PC-3 (cell line): Measurements from ENCODE around the gene UCHL5. TPM values are rescaled to one million over a fixed set of nuclear protein-coding genes. Genes with fewer than 3 reads are reported as not detected.

Source experiments
- ATAC-seq: fragments of 200-7000 bp; cut with Tn5 transposase; 2 replicates; pipeline ENCODE4 v1.9.1; 2020; ENCODE audit warnings: mild to moderate bottlenecking, moderate library complexity
- BruUV-seq: library from RNA; stranded (reverse); fragments of 400-500 nt; replicated peaks from 2 replicates; lab custom pipeline; 2021; lab: Mats Ljungman, UMichigan
- CTCF ChIA-PET: fragments of 300-600 bp; sonication (Branson Sonifier 250); formaldehyde crosslinking; loops from one replicate; lab custom pipeline; 2022; ENCODE audit warnings: antibody characterized with exemption; lab: Charles Lee
- POLR2A ChIA-PET: fragments of 300-600 bp; sonication (Branson Sonifier 250); formaldehyde crosslinking; loops from one replicate; lab custom pipeline; 2022; ENCODE audit warnings: antibody characterized with exemption; ENCODE audit not compliant: unreplicated experiment; lab: Charles Lee
- DNase-seq: peaks from one replicate; pipeline ENCODE4 v3.0.0-alpha.2; 2015
- H2AFZ ChIP-seq: fragments of 300-600 bp; sonication (generic); 2 replicates; pipeline ENCODE4 v1.6.0; 2016; ENCODE audit warnings: antibody characterized with exemption, low read length
- H3F3A ChIP-seq: fragments of 300-600 bp; sonication (generic); one replicate; pipeline ENCODE4 v1.6.0; 2017; ENCODE audit warnings: antibody characterized with exemption, low read length, control low read depth, mild to moderate bottlenecking; ENCODE audit not compliant: unreplicated experiment
- H3K27ac ChIP-seq: fragments of 300-600 bp; sonication (generic); 2 replicates; pipeline ENCODE4 v1.5.1; 2016; ENCODE audit warnings: mild to moderate bottlenecking, low read length
- H3K27me3 ChIP-seq: fragments of 300-600 bp; sonication (generic); 2 replicates; pipeline ENCODE4 v1.6.1; 2016; ENCODE audit warnings: low read length, mixed read lengths
- H3K36me3 ChIP-seq: fragments of 300-600 bp; sonication (generic); 2 replicates; pipeline ENCODE4 v1.6.1; 2016; ENCODE audit warnings: low read depth, mixed run types, low read length, mixed read lengths
- H3K4me1 ChIP-seq: fragments of 300-600 bp; sonication (generic); 2 replicates; pipeline ENCODE4 v1.5.1; 2016; ENCODE audit warnings: low read length; ENCODE audit not compliant: insufficient read depth
- H3K4me2 ChIP-seq: fragments of 300-600 bp; sonication (generic); 2 replicates; pipeline ENCODE4 v1.6.0; 2016; ENCODE audit warnings: low read length
- H3K4me3 ChIP-seq: fragments of 300-600 bp; sonication (generic); 2 replicates; pipeline ENCODE4 v1.5.1; 2016; ENCODE audit warnings: mild to moderate bottlenecking, low read length, mixed read lengths
- H3K79me2 ChIP-seq: fragments of 300-600 bp; sonication (generic); 2 replicates; pipeline ENCODE4 v1.6.1; 2017; ENCODE audit warnings: low read length, mixed read lengths
- H3K9ac ChIP-seq: fragments of 300-600 bp; sonication (generic); 2 replicates; pipeline ENCODE4 v1.6.0; 2016; ENCODE audit warnings: mild to moderate bottlenecking, low read length
- H3K9me2 ChIP-seq: fragments of 300-600 bp; sonication (generic); replicated peaks from 2 replicates; pipeline ENCODE4 v1.6.1; 2016; ENCODE audit warnings: mixed run types, low read length, mixed read lengths
- H3K9me3 ChIP-seq: fragments of 300-600 bp; sonication (generic); 2 replicates; pipeline ENCODE4 v1.6.1; 2016; ENCODE audit warnings: low read length, mixed read lengths
- H4K20me1 ChIP-seq: fragments of 300-600 bp; sonication (generic); 2 replicates; pipeline ENCODE4 v1.6.1; 2016; ENCODE audit warnings: low read length, mixed read lengths
- CTCF ChIP-seq: fragments of 300-600 bp; sonication (generic); conservative IDR thresholded peaks from 2 replicates; pipeline ENCODE4 v1.5.1; 2017; ENCODE audit warnings: antibody characterized with exemption, low read depth, mild to moderate bottlenecking, low read length
- EZH2 ChIP-seq: fragments of 300-600 bp; sonication (generic); IDR thresholded peaks from one replicate; pipeline ENCODE4 v1.6.1; 2017; ENCODE audit warnings: antibody characterized with exemption, mild to moderate bottlenecking, low read length; ENCODE audit not compliant: unreplicated experiment
- EZH2phosphoT487 ChIP-seq: fragments of 300-600 bp; sonication (generic); IDR thresholded peaks from 2 replicates; pipeline ENCODE4 v1.6.1; 2018; ENCODE audit warnings: mild to moderate bottlenecking, antibody characterized with exemption, low read length, borderline replicate concordance
- intact Hi-C: fragments of 100-400 bp; cut with micrococcal nuclease; formaldehyde crosslinking; loops from 2 replicates; pipeline ENCODE4 v1.9.0; 2023
- total RNA-seq: library from RNA; depleted of rRNA; stranded (reverse); fragments of >200 nt; gene quantifications from 2 replicates; pipeline ENCODE4 v1.2.3, GENCODE V29; 2014

The UCHL5 gene
- total RNA-seq, 1 experiment from 2014 or later = 31.3 TPM

- Histone ChIP-seq H3K9me3 (no peaks in the 10 kb centered on the region), H3K9ac (no peak overlapping the region), H3K4me3 (no peak overlapping the region), H3K79me2 (no peaks in the 10 kb centered on the region), H3K4me2 (no peak overlapping the region), H3F3A (no peaks in the 10 kb centered on the region), H4K20me1 (no peaks in the 10 kb centered on the region), H3K4me1 (peaks cover 5% of the 10 kb centered on the region; the same call in 1 of the 2 replicates), H2AFZ (no peak overlapping the region), H3K27me3 (no peaks in the 10 kb centered on the region), H3K36me3 (no peaks in the 10 kb centered on the region), H3K9me2 (no peaks in the 10 kb centered on the region), H3K27ac (no peak overlapping the region)
- ATAC-seq = no peak
- ChIA-PET POLR2A (no interaction called here), CTCF (no interaction called here)
- intact Hi-C loops = no loop called here
- DNase-seq = no peak
- BruUV-seq = no TSS peak
- TF ChIP-seq CTCF (no peak), EZH2phosphoT487 (no peak), EZH2 (no peak)
These were observed 82.0 kb downstream of the UCHL5 start for GRCh38 chr1:192977089-192977706.

GRCh38 chr1:192976576-192976975 is 82.6 kb downstream of the UCHL5 start:
- no peaks in the 10 kb centered on the region for H3K27me3 ChIP-seq
- intact Hi-C loops = no loop called here
- CTCF ChIA-PET = interaction anchor here (0.6 kb wide), 1 partner anchor 48 kb away, joined by 9 read pairs; no protein-coding TSS in a partner anchor

More at GRCh38 chr1:192976576-192976975, 82.6 kb downstream of the UCHL5 start:
- H3K79me2 ChIP-seq = no peaks in the 10 kb centered on the region
- H4K20me1 ChIP-seq = no peaks in the 10 kb centered on the region
- peaks cover 5% of the 10 kb centered on the region; the same call in 1 of the 2 replicates for H3K4me1 ChIP-seq
- H3F3A ChIP-seq = no peaks in the 10 kb centered on the region
- no peaks in the 10 kb centered on the region for H3K9me3 ChIP-seq
- BruUV-seq = no TSS peak
- no peaks in the 10 kb centered on the region for H3K36me3 ChIP-seq
- no peak overlapping the region for H3K4me3 ChIP-seq
- no peak overlapping the region for H2AFZ ChIP-seq
- POLR2A ChIA-PET = no interaction called here
- H3K9me2 ChIP-seq = no peaks in the 10 kb centered on the region
- H3K9ac ChIP-seq = no peak overlapping the region
- ATAC-seq (no peak), DNase-seq (no peak)
- H3K4me2 ChIP-seq = no peak overlapping the region
- H3K27ac ChIP-seq = no peak overlapping the region
- TF ChIP-seq EZH2phosphoT487 (no peak), EZH2 (no peak), CTCF (no peak)
